Stimulated activated CD4-positive, alpha-beta T cell treated with anti-CD3 and anti-CD28 coated beads, Interleukin-2, amount 100 ng/mL, for 48 hours (primary cell): ENCODE measurements around the gene GPC4.

Source experiments
- DNase-seq, 2 donors: peaks; one replicate each; pipeline ENCODE4 v3.0.0-alpha.2; 2020

GPC4 gene

DNA sequence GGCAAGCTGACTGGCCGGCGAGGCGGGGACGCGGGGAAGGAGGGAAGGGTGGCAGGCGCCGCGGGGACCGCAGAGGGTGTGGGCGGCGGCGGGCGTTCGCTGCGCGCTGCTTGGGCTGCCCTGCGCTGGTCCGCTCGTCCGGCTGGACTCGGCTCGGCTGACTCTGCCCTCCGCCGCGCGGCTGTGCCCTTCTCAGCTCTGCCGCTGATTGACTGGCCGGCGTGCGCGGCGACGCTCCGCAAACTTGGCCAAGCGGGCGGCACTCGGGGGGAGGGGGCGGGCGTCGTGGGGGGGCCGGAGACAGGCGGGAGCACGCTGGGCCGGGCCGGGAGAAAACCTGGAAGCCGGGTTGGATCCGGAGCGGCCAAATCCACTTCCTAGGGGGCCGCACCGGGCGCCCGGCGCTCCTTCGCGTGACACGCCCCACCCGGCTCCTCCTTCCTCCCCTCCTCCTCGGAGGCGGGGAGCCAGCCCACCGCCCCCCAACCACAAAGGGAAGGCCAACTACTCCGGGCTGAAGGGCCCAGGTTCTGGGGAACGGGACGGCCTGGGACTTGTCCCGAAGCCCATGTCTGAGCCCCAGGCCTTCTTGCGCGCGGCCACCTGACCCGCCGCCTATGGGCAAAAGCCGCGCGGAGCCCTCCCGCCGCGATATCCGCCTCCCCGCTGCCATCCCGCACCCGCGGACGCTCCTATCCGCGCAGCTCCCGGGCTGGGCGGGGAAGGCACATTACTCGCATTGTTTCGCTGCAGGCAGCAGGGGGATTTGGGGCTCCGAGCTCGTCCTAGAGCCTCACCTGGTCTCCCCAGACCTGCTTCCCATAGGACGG, at the start of gene GPC4:
GPC4 (minus strand) TSS at position 214 of the 830 bp plus-strand sequence. CDS start 524 bp downstream, outside the sequence.
- no peak for DNase-seq

DNA sequence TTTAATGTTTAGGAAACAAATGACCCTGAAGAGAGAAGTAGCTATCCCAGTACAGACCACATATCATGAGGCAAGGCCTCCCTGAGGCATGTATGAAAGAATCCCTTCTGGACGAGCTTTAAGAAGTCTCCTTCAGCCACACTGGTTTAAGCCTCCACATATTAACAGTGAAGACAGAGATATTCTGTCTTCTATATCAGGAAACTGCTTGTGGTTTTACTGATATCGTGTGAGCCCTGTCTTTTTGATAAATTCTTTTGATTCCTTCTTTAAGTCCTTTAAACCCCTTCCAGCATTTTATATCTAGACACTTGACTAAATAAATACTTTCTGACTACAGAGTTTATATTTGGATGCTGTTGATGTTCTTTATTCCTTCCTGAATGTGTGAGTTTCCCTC, 45.9 kb upstream of the GPC4 start:
- DNase-seq: no peak

DNA sequence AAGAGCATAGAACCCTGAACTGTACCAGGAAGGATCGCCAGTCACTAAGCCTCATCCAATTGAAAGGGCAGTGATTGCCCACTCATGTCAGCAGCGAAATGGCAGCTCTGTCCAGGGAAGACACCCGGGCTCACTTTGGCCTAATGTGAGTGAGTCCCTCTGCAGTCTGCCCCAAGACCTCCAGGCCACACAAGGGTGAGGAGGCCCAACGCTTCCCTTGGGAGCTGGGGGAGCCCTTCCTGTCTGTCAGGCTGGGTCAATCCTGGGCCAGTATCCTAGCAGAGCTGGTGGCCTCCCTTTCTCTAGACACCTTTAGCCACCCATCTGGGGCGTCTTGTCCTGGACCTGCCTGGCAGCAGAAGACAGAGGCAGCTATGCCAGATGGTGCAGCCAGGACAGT, 39.6 kb upstream of the GPC4 start:
- no peak for DNase-seq

DNA sequence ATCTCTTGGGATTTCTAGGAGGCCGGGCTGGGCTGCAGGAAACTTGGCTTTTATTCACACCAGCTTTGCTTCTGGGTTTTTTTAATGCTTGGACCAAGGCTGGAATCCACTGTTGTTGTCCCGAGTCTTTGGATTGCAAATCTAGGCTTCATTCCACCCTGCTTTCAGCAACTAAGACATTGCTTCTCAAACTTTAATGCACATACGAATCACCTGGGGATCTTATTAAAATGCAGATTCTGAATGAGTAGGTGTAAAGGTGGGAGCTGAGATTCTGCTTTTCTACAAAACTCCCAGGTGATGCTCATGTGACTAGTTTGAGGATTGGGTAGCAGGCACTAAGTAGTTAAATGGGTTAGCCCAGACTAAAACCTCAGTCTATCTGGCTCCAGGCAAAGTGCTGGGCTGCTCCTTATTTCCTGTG, 39.2 kb upstream of the GPC4 start:
- DNase-seq: no peak

DNA sequence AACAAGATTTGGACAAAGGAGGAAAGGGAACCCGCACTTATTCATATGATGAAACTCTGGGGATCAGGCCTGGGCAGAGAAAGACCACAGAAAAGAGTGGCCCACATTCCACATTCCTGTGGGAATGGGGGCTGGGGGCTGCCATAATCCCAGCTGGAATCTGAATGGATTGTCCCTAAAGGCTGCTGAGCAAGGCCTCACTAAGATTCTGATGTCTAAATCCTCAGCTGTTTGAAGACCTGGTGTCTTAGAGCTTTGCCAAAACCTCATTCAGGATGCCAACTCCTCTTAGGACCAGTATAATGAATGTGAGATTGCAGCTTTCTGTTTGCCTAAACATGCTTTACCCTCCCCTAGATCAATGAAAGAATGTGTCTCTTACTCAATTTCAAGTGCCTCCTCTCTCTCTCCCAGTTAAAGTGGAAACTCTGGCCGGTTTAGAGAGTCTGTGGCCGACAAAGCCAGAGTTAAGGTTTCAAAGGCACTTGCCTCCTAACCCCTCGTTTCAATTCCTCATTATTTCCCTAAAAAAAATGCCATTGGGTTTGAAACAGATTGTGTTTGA, 33.3 kb upstream of the GPC4 start:
- no peak for DNase-seq

DNA sequence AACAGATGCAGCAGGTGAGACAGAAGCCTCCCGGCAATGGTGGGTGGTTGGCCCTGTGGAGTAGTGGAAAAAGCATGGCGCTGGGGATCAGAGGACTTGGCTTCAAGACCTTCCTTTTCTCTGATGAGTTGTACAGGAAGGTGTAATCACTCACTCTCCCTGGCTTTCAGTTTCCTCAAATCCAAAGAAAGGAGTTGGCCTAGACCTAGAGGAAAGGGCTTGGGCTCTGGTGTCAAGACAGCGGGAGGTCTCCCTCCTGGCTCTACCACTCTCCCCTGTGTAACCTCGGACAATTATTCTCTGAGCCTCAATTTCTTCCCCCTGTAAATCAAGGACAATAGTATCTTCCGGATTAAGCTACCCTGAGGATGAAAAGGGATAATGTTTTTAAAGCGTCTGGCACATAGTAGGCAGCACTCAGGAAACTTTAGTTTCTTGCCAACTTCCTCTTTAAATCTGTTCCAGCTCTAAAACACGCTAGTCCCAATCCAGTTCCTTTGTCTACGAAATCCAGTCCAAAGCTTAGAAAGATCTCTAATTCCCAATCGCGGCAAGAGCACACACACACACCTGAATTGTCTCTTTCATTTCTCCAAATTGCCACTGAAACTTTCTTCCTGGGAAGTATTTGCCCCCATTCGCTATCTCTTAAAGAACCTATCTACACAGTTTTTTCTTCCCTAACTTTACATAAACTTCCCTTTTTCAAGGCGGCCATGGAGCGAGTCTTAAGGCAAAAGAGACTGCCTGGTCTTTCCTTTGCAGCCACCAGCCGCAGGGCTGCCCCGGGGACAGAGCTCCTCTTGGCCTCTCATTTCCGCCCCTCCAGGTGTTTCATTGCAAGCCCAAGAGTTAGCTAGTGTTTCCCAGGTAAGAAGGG, 29.9 kb upstream of the GPC4 start:
- DNase-seq: no peak

GRCh38 chrX:133444196-133444595, 28.9 kb upstream of the GPC4 start:
- DNase-seq: no peak

- no peak for DNase-seq
Observed at GRCh38 chrX:133440797-133441163, 25.5 kb upstream of the GPC4 start.

- DNase-seq: no peak
Observed at GRCh38 chrX:133440081-133440796, 24.9 kb upstream of the GPC4 start.

GRCh38 chrX:133437766-133438165, 22.5 kb upstream of the GPC4 start:
- no peak for DNase-seq

DNA sequence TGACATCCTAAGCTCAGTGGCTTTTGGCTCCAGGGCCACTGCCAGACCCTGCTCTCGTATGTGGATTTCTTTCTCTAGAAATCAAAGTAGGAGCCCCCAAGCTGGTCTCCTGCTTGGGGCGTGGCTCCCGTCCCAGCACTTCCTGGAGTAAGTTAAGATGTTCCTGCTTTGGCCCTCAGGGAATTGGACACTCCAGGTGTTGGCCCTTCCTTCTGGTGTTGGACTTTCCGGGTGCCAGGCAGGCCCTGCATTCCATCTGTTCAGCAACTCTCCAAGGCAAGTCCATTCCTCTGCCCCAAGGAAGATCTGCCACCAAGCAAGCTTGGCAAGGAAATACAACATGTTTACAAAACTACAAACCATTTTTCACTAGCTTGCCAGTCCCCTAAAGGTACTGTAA, 22.1 kb upstream of the GPC4 start:
- no peak for DNase-seq

DNA sequence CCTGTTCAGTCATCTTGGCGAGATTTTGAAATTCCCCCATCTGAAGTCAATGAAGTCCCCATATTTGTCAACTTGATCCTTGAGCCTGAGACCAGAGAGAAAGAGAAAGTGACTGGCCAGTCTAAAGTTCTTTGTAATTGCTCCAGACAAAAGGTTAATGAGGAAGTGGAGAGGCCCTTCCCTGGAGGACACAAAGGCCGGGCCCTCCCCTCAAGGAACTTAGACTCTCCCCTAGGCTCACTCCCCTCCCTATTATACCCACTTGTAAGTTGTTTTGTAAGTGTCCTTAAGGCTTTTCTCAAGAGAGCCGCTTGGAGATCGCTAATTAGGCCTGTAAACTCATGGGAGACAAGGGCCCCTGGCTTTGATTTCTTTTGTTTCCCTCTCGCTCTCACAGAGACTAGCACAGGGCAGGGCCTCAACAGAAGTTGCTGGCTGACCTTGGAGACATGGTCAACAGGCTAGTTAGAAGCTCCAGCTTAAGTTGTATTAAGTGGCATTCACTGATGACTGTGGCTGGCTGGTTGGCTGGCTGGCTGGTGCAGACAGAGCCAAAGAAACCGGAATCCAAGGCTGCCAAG, 20.3 kb upstream of the GPC4 start:
- DNase-seq: no peak

GRCh38 chrX:133434197-133434820, 19.0 kb upstream of the GPC4 start:
- DNase-seq: no peak

- DNase-seq: no peak
Observed at GRCh38 chrX:133419911-133420310, 4.6 kb upstream of the GPC4 start.

GRCh38 chrX:133418588-133418987, 3.3 kb upstream of the GPC4 start:
- DNase-seq: no peak

DNA sequence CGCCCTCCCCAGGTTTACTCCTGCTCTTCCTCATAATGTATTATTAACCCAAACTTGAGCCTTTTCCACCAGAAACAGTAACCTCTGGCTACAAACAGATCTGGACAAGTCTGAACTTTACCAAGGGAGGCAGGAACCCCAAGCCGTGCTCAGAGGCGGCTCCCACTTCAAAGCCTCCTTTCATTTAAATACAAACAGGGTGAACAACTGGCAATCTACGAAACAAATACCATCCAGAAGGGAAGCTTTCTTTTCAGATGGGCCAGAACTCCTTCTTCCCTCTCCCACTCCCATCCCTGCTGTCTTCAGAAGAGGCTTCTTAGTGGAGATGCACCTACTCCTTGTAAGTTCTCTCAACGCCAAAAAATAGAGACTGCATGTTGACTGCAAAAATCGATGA, 2.1 kb upstream of the GPC4 start:
- no peak for DNase-seq

DNA sequence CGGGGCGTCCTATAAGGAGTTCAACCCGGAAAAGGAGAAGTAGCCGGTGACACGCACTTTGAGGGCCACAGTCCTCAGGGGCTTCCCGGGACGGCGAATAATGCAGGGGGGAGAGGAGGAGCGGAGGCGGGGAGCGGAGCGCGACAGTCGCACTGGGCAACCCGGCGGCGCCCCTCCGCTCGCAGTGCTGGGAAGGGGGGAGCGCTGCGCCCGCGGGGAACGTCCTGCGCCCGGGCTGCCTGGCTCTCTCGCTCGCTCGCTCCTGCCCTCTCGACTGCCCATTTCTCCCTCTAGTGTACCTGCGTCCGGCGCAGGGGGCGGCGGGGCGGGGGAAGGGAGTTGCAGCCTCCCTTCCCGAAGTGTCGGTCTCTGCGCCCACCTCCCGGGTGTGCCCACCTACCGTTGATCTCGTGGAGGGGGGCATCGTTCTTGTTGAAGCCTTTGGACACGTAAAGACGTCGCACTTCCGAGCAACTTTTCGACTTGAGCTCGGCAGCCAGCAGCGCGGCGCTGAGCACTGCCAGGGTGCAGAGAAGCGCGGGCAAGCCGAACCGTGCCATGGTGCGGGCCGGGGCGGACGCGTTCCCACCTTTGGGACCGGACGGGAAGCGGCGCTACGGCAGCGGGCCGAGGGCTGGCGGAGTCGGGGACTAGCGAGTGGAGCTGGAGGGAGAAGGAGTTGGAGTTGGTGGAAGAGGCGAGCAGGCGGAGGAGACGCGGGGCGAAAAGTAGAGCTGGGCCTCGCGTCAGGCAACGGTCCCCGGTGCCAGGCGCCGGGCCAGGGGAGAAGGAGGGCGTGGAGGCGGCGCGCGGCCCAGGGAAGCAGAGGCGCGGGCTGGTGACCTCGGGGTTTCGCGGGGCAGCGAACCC, 648 bp downstream of the GPC4 start:
- DNase-seq: no peak

DNA sequence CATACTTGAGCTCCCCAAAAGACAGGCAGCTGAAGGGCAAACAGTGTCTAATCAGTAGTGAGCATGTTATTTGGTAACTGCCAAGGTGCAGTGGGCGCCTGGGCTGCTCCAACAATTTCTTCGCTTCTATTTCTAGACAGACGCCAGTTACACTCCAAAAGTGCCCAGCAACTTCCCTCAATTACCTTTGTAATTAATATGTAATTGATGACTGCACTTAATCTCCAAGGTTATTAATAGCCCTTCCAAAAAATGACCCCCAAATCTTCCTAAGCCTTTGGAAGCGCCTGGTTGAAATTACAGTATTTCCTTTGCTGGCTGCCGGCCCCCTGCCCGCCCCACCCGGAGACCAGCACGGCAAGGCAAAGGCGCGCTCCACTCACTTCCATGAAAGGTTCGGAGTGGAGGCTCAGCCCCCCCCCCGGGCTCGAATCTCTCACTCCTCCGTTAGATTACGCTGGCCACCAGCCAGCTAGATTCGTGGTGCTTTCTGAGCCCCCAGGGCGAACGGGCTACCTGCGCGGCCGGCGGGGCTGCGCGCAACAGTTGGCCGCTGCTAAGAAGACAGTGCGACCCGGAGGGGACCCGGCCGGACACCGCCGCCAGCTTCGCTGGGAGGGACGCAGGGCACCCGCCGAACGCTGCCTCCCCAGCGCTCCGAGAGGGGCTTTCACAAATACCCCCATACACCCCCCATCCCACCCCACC, 1.9 kb downstream of the GPC4 start:
- DNase-seq: no peak

DNA sequence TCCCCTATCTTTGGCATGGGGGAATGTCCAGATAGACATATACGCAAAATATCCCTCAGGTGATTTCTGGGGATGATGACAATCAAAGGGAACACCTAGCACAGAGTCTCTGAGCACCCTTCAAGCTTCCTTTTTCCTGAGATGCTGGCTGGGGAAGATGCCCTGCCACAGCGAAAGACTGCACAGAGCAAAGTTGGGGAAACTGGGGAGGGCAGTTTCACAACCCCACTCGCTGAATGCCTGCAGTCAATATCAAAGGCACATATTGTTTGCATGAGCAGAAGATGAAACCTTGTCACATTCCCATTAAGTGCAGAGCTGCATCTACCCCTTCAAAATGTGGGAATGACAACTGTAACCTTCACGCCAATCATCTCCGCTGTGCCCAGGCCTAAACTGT, 2.6 kb downstream of the GPC4 start:
- DNase-seq: no peak

DNA sequence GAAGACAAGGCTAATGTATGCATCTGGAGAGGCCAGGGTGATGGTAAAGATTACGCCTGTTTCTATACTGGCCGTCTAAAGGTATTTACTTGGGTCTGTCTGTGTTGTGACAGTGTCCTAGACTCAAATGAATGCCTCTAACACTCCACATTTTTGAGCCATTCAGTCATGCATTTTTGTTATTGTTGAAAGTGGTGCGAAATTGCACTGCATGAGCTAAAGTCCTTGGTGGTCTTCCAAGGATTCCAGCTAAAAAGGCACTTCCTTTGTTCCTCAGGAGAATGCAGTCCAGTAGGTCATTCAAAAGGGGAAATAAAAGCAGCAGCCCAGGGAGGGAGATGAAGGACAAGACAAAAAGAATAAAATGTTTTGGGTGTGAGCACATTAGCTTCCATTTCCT, 3.0 kb downstream of the GPC4 start:
- no peak for DNase-seq

DNA sequence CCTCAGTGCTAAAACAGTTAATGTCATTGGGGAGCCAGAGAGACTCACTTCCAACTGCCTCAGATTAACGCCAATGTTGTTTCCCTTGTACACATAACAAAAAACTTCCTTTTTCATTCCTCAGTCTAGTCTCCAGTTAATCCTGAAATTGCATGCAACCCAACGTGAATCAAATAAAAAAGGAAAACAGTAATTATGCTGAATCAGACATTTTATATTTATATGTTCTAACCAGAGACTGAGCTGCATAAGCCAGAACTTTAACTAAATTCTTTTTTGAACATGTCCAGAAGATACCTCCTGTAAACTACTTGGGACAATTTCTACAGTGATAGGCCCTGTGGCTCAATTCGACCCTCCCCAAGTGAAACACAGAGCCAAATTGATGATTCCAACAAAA, 4.7 kb downstream of the GPC4 start:
- no peak for DNase-seq
